GM23338 (cell line): ENCODE data around the gene BICRA. TPM values are rescaled to one million over a fixed set of nuclear protein-coding genes. Genes with fewer than 3 reads are reported as not detected.

Source experiments
- ATAC-seq: fragments of 200-7000 bp; cut with Tn5 transposase; 3 replicates; pipeline ENCODE4 v1.9.1; 2020
- DNase-seq: peaks from one replicate; pipeline ENCODE4 v3.0.0-alpha.2; 2015; ENCODE audit warnings: low spot score
- H2AFZ ChIP-seq: fragments of 200-600 bp; sonication (generic); 2 replicates; pipeline ENCODE4 v1.8.0; 2016; ENCODE audit warnings: antibody characterized with exemption, mild to moderate bottlenecking, moderate library complexity
- H3F3A ChIP-seq: fragments of 200-600 bp; sonication (generic); replicated peaks from 2 replicates; pipeline ENCODE4 v1.8.0; 2017; ENCODE audit warnings: antibody characterized with exemption, mixed run types, low read depth
- H3K27ac ChIP-seq: fragments of 200-600 bp; sonication (generic); 2 replicates; pipeline ENCODE4 v1.6.1; 2016; ENCODE audit warnings: low read depth
- H3K27me3 ChIP-seq: fragments of 200-600 bp; sonication (generic); 2 replicates; pipeline ENCODE4 v1.8.0; 2016; ENCODE audit warnings: mild to moderate bottlenecking, mixed run types, moderate library complexity; ENCODE audit not compliant: insufficient read depth
- H3K36me3 ChIP-seq: fragments of 200-600 bp; sonication (generic); 2 replicates; pipeline ENCODE4 v1.8.0; 2016; ENCODE audit warnings: mild to moderate bottlenecking; ENCODE audit not compliant: insufficient read depth
- H3K4me1 ChIP-seq: fragments of 200-600 bp; sonication (generic); 2 replicates; pipeline ENCODE4 v1.8.0; 2016; ENCODE audit warnings: mild to moderate bottlenecking, moderate library complexity; ENCODE audit not compliant: insufficient read depth
- H3K4me2 ChIP-seq: fragments of 200-600 bp; sonication (generic); 2 replicates; pipeline ENCODE4 v1.7.1; 2017; ENCODE audit warnings: mixed run types
- H3K4me3 ChIP-seq: fragments of 200-600 bp; sonication (generic); 2 replicates; pipeline ENCODE4 v1.6.1; 2016; ENCODE audit warnings: mixed run types
- H3K79me2 ChIP-seq: fragments of 200-600 bp; sonication (generic); replicated peaks from 2 replicates; pipeline ENCODE4 v1.8.0; 2017; ENCODE audit warnings: mild to moderate bottlenecking; ENCODE audit not compliant: insufficient read depth
- H3K9me2 ChIP-seq: fragments of 200-600 bp; sonication (generic); 2 replicates; pipeline ENCODE4 v1.8.0; 2017; ENCODE audit not compliant: insufficient read depth
- H4K20me1 ChIP-seq: fragments of 200-600 bp; sonication (generic); replicated peaks from 2 replicates; pipeline ENCODE4 v1.8.0; 2017; ENCODE audit warnings: mild to moderate bottlenecking; ENCODE audit not compliant: insufficient read depth
- H3K27ac Mint-ChIP-seq: 2 replicates; pipeline ENCODE4 v1.8.0; 2020; ENCODE audit warnings: inconsistent platforms, mild to moderate bottlenecking, moderate library complexity, mixed read lengths
- H3K27me3 Mint-ChIP-seq: 3 replicates; pipeline ENCODE4 v1.8.0; 2022; ENCODE audit warnings: low read depth, mild to moderate bottlenecking, moderate library complexity, mixed read lengths, inconsistent platforms; ENCODE audit not compliant: insufficient read depth, poor library complexity
- H3K36me3 Mint-ChIP-seq: 3 replicates; pipeline ENCODE4 v1.8.0; 2021; ENCODE audit warnings: low read depth, mild to moderate bottlenecking, inconsistent platforms, moderate library complexity, mixed read lengths
- H3K4me1 Mint-ChIP-seq: 3 replicates; pipeline ENCODE4 v1.8.0; 2020; ENCODE audit warnings: mild to moderate bottlenecking, inconsistent platforms, mixed read lengths
- H3K4me3 Mint-ChIP-seq: 3 replicates; pipeline ENCODE4 v1.8.0; 2021; ENCODE audit warnings: moderate library complexity, mild to moderate bottlenecking, inconsistent platforms, mixed read lengths
- H3K9me3 Mint-ChIP-seq: 3 replicates; pipeline ENCODE4 v1.8.0; 2020; ENCODE audit warnings: moderate library complexity, mild to moderate bottlenecking, inconsistent platforms, mixed read lengths
- CREB1 ChIP-seq: fragments of 250-450 bp; sonication (Bioruptor Pico); IDR thresholded peaks from 2 replicates; pipeline ENCODE4 v1.5.0; 2020; ENCODE audit warnings: low read depth, mild to moderate bottlenecking, moderate library complexity
- EZH2phosphoT487 ChIP-seq: fragments of 200-600 bp; sonication (generic); IDR thresholded peaks from one replicate; pipeline ENCODE4 v1.8.1; 2018; ENCODE audit warnings: antibody characterized with exemption; ENCODE audit not compliant: unreplicated experiment
- JUNB ChIP-seq: IDR thresholded peaks from one replicate; pipeline ENCODE4 v1.6.1; 2016; ENCODE audit warnings: antibody characterized with exemption; ENCODE audit not compliant: unreplicated experiment
- POLR2AphosphoS5 ChIP-seq: IDR thresholded peaks from 2 replicates; pipeline ENCODE4 v1.6.1; 2016; ENCODE audit warnings: antibody characterized with exemption, low read depth
- STAT1 ChIP-seq: IDR thresholded peaks from one replicate; pipeline ENCODE4 v1.6.1; 2016; ENCODE audit warnings: antibody characterized with exemption; ENCODE audit not compliant: unreplicated experiment
- ZNF114 ChIP-seq: fragments of 250-450 bp; sonication (Bioruptor Pico); IDR thresholded peaks from 2 replicates; pipeline ENCODE4 v1.5.0; 2020; ENCODE audit warnings: mild to moderate bottlenecking, moderate library complexity
- ZNF331 ChIP-seq: fragments of 250-450 bp; sonication (Bioruptor Pico); IDR thresholded peaks from 2 replicates; pipeline ENCODE4 v1.5.0; 2020; ENCODE audit warnings: low read depth, mild to moderate bottlenecking, moderate library complexity
- polyA plus RNA-seq: library from polyadenylated mRNA; unstranded; fragments of >200 nt; fragmentation: Nextera tagmentation; extraction: Ambion mirVana; gene quantifications from 2 replicates; pipeline ENCODE4 v1.2.1, GENCODE V29; 2016
- total RNA-seq: library from RNA; depleted of rRNA; stranded (reverse); fragments of >200 nt; shearing (Covaris generic); gene quantifications from 2 replicates; pipeline ENCODE4 v1.2.3, GENCODE V29; 2014
- TF ChIP-seq, protein P1 (sequence below): fragments of 250-450 bp; sonication (Bioruptor Pico); IDR thresholded peaks from 2 replicates; pipeline ENCODE4 v1.5.0; 2020; ENCODE audit warnings: mild to moderate bottlenecking, moderate library complexity
- TF ChIP-seq, protein P2 (sequence below), 2 experiments: fragments of 200-600 bp in 1 of 2; sonication (generic) in 1 of 2; conservative IDR thresholded peaks; 2 replicates each; pipeline versions ENCODE4 v1.5.1 to v1.6.1; 2016 to 2017; ENCODE audit warnings: antibody characterized with exemption in 2 of 2, low read depth in 2 of 2, mild to moderate bottlenecking in 2 of 2, moderate library complexity in 1 of 2

The BICRA gene
- total and polyA plus RNA-seq, 2 experiments from 2014 or later = 7.0 to 37.7 TPM

GRCh38 chr19:47670736-47671135 lies 61.8 kb downstream of the BICRA start:
- Histone ChIP-seq H3K79me2 (peaks cover 31% of the 10 kb centered on the region), H3K36me3 (no peaks in the 10 kb centered on the region), H3K4me1 (peaks cover 15% of the 10 kb centered on the region), H4K20me1 (peaks cover 11% of the 10 kb centered on the region), H3K4me2 (no peak overlapping the region), H3K4me3 (no peak overlapping the region), H3K27me3 (no peaks in the 10 kb centered on the region), H2AFZ (no peak overlapping the region), H3K27ac (no peak overlapping the region), H3F3A (0 out of 2 replicates have a peak, but pooled peaks cover 2% of the 10 kb centered on the region), H3K9me2 (no peaks in the 10 kb centered on the region)
- DNase-seq (no peak), ATAC-seq (no peak)
- Mint-ChIP-seq H3K4me3 (no peak overlapping the region), H3K27me3 (peaks cover 9% of the 10 kb centered on the region), H3K27ac (no peak overlapping the region), H3K4me1 (peaks cover 16% of the 10 kb centered on the region), H3K36me3 (peaks cover 29% of the 10 kb centered on the region), H3K9me3 (no peaks in the 10 kb centered on the region)
- TF ChIP-seq ZNF331 (CRISPR knock-in tag) (no peak), ZNF114 (CRISPR knock-in tag) (no peak)

- TF ChIP-seq CREB1 (CRISPR knock-in tag) (no peak), ZNF114 (CRISPR knock-in tag) (no peak)
- no peaks in the 10 kb centered on the region for H3K9me3 Mint-ChIP-seq
- H3K36me3 ChIP-seq = no peaks in the 10 kb centered on the region
These were observed 62.6 kb downstream of the BICRA start for GRCh38 chr19:47671499-47671898.

GRCh38 chr19:47673426-47673825 lies 64.5 kb downstream of the BICRA start:
- peaks cover 3% of the 10 kb centered on the region; the same call in 1 of the 2 replicates for H4K20me1 ChIP-seq
- no peak overlapping the region for H3K4me2 ChIP-seq
- no peaks in the 10 kb centered on the region for H3K9me2 ChIP-seq
- no peak overlapping the region for H3K4me3 Mint-ChIP-seq
- peaks cover 14% of the 10 kb centered on the region; the same call in 1 of the 2 replicates for H3K79me2 ChIP-seq
- no peaks in the 10 kb centered on the region for H3K9me3 Mint-ChIP-seq
- H3K27ac ChIP-seq = no peak overlapping the region
- H3F3A ChIP-seq = no peaks in the 10 kb centered on the region
- DNase-seq = no peak
- ATAC-seq = no peak
- H3K27me3 Mint-ChIP-seq = peaks cover 9% of the 10 kb centered on the region
- peaks cover 37% of the 10 kb centered on the region for H3K36me3 Mint-ChIP-seq
- H3K36me3 ChIP-seq = no peaks in the 10 kb centered on the region
- no peaks in the 10 kb centered on the region; the same call in 2 of the 3 replicates for H3K4me1 Mint-ChIP-seq
- H3K27me3 ChIP-seq = no peaks in the 10 kb centered on the region
- no peaks in the 10 kb centered on the region for H3K4me1 ChIP-seq
- no peak overlapping the region for H2AFZ ChIP-seq
- no peak overlapping the region for H3K4me3 ChIP-seq
- no peak overlapping the region for H3K27ac Mint-ChIP-seq
- TF ChIP-seq JUNB (no peak), POLR2AphosphoS5 (no peak), CREB1 (CRISPR knock-in tag) (no peak), EZH2phosphoT487 (no peak), STAT1 (no peak), ZNF331 (CRISPR knock-in tag) (no peak)
- TF ChIP-seq, protein P1, sequence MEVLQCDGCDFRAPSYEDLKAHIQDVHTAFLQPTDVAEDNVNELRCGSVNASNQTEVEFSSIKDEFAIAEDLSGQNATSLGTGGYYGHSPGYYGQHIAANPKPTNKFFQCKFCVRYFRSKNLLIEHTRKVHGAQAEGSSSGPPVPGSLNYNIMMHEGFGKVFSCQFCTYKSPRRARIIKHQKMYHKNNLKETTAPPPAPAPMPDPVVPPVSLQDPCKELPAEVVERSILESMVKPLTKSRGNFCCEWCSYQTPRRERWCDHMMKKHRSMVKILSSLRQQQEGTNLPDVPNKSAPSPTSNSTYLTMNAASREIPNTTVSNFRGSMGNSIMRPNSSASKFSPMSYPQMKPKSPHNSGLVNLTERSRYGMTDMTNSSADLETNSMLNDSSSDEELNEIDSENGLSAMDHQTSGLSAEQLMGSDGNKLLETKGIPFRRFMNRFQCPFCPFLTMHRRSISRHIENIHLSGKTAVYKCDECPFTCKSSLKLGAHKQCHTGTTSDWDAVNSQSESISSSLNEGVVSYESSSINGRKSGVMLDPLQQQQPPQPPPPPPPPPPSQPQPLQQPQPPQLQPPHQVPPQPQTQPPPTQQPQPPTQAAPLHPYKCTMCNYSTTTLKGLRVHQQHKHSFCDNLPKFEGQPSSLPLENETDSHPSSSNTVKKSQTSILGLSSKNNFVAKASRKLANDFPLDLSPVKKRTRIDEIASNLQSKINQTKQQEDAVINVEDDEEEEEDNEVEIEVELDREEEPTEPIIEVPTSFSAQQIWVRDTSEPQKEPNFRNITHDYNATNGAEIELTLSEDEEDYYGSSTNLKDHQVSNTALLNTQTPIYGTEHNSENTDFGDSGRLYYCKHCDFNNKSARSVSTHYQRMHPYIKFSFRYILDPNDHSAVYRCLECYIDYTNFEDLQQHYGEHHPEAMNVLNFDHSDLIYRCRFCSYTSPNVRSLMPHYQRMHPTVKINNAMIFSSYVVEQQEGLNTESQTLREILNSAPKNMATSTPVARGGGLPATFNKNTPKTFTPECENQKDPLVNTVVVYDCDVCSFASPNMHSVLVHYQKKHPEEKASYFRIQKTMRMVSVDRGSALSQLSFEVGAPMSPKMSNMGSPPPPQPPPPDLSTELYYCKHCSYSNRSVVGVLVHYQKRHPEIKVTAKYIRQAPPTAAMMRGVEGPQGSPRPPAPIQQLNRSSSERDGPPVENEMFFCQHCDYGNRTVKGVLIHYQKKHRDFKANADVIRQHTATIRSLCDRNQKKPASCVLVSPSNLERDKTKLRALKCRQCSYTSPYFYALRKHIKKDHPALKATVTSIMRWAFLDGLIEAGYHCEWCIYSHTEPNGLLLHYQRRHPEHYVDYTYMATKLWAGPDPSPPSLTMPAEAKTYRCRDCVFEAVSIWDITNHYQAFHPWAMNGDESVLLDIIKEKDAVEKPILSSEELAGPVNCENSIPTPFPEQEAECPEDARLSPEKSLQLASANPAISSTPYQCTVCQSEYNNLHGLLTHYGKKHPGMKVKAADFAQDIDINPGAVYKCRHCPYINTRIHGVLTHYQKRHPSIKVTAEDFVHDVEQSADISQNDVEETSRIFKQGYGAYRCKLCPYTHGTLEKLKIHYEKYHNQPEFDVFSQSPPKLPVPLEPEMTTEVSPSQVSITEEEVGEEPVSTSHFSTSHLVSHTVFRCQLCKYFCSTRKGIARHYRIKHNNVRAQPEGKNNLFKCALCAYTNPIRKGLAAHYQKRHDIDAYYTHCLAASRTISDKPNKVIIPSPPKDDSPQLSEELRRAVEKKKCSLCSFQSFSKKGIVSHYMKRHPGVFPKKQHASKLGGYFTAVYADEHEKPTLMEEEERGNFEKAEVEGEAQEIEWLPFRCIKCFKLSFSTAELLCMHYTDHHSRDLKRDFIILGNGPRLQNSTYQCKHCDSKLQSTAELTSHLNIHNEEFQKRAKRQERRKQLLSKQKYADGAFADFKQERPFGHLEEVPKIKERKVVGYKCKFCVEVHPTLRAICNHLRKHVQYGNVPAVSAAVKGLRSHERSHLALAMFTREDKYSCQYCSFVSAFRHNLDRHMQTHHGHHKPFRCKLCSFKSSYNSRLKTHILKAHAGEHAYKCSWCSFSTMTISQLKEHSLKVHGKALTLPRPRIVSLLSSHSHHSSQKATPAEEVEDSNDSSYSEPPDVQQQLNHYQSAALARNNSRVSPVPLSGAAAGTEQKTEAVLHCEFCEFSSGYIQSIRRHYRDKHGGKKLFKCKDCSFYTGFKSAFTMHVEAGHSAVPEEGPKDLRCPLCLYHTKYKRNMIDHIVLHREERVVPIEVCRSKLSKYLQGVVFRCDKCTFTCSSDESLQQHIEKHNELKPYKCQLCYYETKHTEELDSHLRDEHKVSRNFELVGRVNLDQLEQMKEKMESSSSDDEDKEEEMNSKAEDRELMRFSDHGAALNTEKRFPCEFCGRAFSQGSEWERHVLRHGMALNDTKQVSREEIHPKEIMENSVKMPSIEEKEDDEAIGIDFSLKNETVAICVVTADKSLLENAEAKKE (CRISPR knock-in tag) = no peak
- TF ChIP-seq, protein P2, sequence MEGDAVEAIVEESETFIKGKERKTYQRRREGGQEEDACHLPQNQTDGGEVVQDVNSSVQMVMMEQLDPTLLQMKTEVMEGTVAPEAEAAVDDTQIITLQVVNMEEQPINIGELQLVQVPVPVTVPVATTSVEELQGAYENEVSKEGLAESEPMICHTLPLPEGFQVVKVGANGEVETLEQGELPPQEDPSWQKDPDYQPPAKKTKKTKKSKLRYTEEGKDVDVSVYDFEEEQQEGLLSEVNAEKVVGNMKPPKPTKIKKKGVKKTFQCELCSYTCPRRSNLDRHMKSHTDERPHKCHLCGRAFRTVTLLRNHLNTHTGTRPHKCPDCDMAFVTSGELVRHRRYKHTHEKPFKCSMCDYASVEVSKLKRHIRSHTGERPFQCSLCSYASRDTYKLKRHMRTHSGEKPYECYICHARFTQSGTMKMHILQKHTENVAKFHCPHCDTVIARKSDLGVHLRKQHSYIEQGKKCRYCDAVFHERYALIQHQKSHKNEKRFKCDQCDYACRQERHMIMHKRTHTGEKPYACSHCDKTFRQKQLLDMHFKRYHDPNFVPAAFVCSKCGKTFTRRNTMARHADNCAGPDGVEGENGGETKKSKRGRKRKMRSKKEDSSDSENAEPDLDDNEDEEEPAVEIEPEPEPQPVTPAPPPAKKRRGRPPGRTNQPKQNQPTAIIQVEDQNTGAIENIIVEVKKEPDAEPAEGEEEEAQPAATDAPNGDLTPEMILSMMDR (conservative IDR thresholded peaks at IDR 0.05; ENCODE audit: low read depth in 2 of 2) = no peak

More at GRCh38 chr19:47671499-47671898, 62.6 kb downstream of the BICRA start:
- no peak for ATAC-seq
- H3K27ac Mint-ChIP-seq = no peak overlapping the region
- no peak overlapping the region for H3K4me3 Mint-ChIP-seq
- no peak overlapping the region for H3K4me2 ChIP-seq
- no peaks in the 10 kb centered on the region for H3K9me2 ChIP-seq
- no peak overlapping the region for H2AFZ ChIP-seq
- 0 out of 2 replicates have a peak, but pooled peaks cover 2% of the 10 kb centered on the region for H3F3A ChIP-seq
- peaks cover 25% of the 10 kb centered on the region; the same call in 1 of the 2 replicates for H3K79me2 ChIP-seq
- H3K27ac ChIP-seq = no peak overlapping the region
- peaks cover 6% of the 10 kb centered on the region for H4K20me1 ChIP-seq
- H3K4me1 ChIP-seq = peaks cover 15% of the 10 kb centered on the region
- H3K27me3 Mint-ChIP-seq = peaks cover 9% of the 10 kb centered on the region
- H3K36me3 Mint-ChIP-seq = peaks cover 29% of the 10 kb centered on the region
- H3K4me1 Mint-ChIP-seq = peaks cover 13% of the 10 kb centered on the region
- no peak for DNase-seq
- H3K4me3 ChIP-seq = no peak overlapping the region
- no peaks in the 10 kb centered on the region for H3K27me3 ChIP-seq
